DOHH2 (cell line): ENCODE data around the gene WBP1.

ENCODE experiments used
- H3F3A ChIP-seq: fragments of 200-600 bp; sonication (generic), shearing (Covaris generic); 2 replicates; pipeline ENCODE4 v1.6.0; 2016; ENCODE audit warnings: antibody characterized with exemption, mild to moderate bottlenecking; ENCODE audit not compliant: control insufficient read depth, insufficient read depth
- H3K27ac ChIP-seq: fragments of 200-600 bp; sonication (generic); 2 replicates; pipeline ENCODE4 v1.5.1; 2014; ENCODE audit warnings: low read depth, mild to moderate bottlenecking, low read length, moderate library complexity
- H3K27me3 ChIP-seq: fragments of 200-600 bp; sonication (generic); 2 replicates; pipeline ENCODE4 v1.6.1; 2014; ENCODE audit warnings: mild to moderate bottlenecking, low read length, mixed read lengths; ENCODE audit not compliant: control insufficient read depth
- H3K36me3 ChIP-seq: fragments of 200-600 bp; sonication (generic); 2 replicates; pipeline ENCODE4 v1.6.1; 2014; ENCODE audit warnings: mild to moderate bottlenecking, low read length, moderate library complexity, mixed read lengths; ENCODE audit not compliant: control insufficient read depth
- H3K4me1 ChIP-seq: fragments of 200-600 bp; sonication (generic); 2 replicates; pipeline ENCODE4 v1.6.1; 2014; ENCODE audit warnings: mild to moderate bottlenecking, low read length, mixed read lengths; ENCODE audit not compliant: control insufficient read depth
- H3K4me2 ChIP-seq: fragments of 200-600 bp; sonication (generic); 2 replicates; pipeline ENCODE4 v1.6.0; 2014; ENCODE audit warnings: mild to moderate bottlenecking, low read length, moderate library complexity
- H3K4me3 ChIP-seq: fragments of 200-600 bp; sonication (generic); 2 replicates; pipeline ENCODE4 v1.5.1; 2014; ENCODE audit warnings: mild to moderate bottlenecking, low read length, mixed read lengths
- H3K79me2 ChIP-seq: fragments of 200-600 bp; sonication (generic); 2 replicates; pipeline ENCODE4 v1.6.1; 2014; ENCODE audit warnings: mild to moderate bottlenecking, low read length, mixed read lengths; ENCODE audit not compliant: control insufficient read depth
- H3K9me2 ChIP-seq: fragments of 200-600 bp; sonication (generic); replicated peaks from 2 replicates; pipeline ENCODE4 v1.6.1; 2014; ENCODE audit warnings: mild to moderate bottlenecking, low read length, mixed read lengths; ENCODE audit not compliant: control insufficient read depth
- H3K9me3 ChIP-seq: fragments of 200-600 bp; sonication (generic); 2 replicates; pipeline ENCODE4 v1.6.1; 2014; ENCODE audit warnings: antibody characterized with exemption, low read length, mixed read lengths; ENCODE audit not compliant: control insufficient read depth, insufficient read depth
- H4K20me1 ChIP-seq: fragments of 200-600 bp; sonication (generic); 2 replicates; pipeline ENCODE4 v1.6.0; 2014; ENCODE audit warnings: low read depth, mild to moderate bottlenecking, antibody characterized with exemption, low read length, moderate library complexity; ENCODE audit not compliant: control insufficient read depth, insufficient read depth
- CTCF ChIP-seq: fragments of 200-600 bp; sonication (generic); IDR thresholded peaks from one replicate; pipeline ENCODE4 v1.5.1; 2014; ENCODE audit warnings: antibody characterized with exemption, mild to moderate bottlenecking, low read depth, low read length; ENCODE audit not compliant: poor library complexity, severe bottlenecking
- EZH2phosphoT487 ChIP-seq: fragments of 200-600 bp; sonication (generic); IDR thresholded peaks from 2 replicates; pipeline ENCODE4 v1.6.1; 2017; ENCODE audit warnings: borderline replicate concordance, mild to moderate bottlenecking, antibody characterized with exemption, low read length, moderate library complexity, mixed read lengths

Gene WBP1

GRCh38 chr2:74450570-74451190 lies 7.6 kb upstream of the WBP1 start:
- peaks cover 5% of the 10 kb centered on the region; the same call in 1 of the 2 replicates for H3K27me3 ChIP-seq
- H3K27ac ChIP-seq, result no peak overlapping the region
- peaks cover 8% of the 10 kb centered on the region for H3K79me2 ChIP-seq
- no peaks in the 10 kb centered on the region for H4K20me1 ChIP-seq
- TF ChIP-seq CTCF, result no peak
- no peak for TF ChIP-seq EZH2phosphoT487
- H3K4me2 ChIP-seq, result no peak overlapping the region
- H3K4me3 ChIP-seq, result no peak overlapping the region
- H3F3A ChIP-seq, result peaks cover 5% of the 10 kb centered on the region
- no peaks in the 10 kb centered on the region for H3K36me3 ChIP-seq
- peaks cover 20% of the 10 kb centered on the region for H3K4me1 ChIP-seq
- no peaks in the 10 kb centered on the region for H3K9me2 ChIP-seq
- no peaks in the 10 kb centered on the region for H3K9me3 ChIP-seq

GRCh38 chr2:74454654-74455511 lies 3.4 kb upstream of the WBP1 start, which contains the start of gene INO80B:
TSS of gene INO80B (plus strand) at chr2:74455087. CDS start at chr2:74455117, 30 bp downstream.
- Histone ChIP-seq H3K4me3 (peak within 1 kb of the TSS; percentile 81), H3F3A (peaks cover 14% of the 10 kb centered on the region), H3K4me2 (peak within 1 kb of the TSS; percentile 95), H3K4me1 (peaks cover 37% of the 10 kb centered on the region), H3K27me3 (no peaks in the 10 kb centered on the region), H3K79me2 (peaks cover 27% of the 10 kb centered on the region), H4K20me1 (no peaks in the 10 kb centered on the region), H3K27ac (no peak within 1 kb of the TSS), H3K9me2 (no peaks in the 10 kb centered on the region), H3K36me3 (peaks cover 9% of the 10 kb centered on the region), H3K9me3 (no peaks in the 10 kb centered on the region)
- TF ChIP-seq CTCF (peak; percentile 13), EZH2phosphoT487 (no peak)

- no peaks in the 10 kb centered on the region for H4K20me1 ChIP-seq
- H3K4me1 ChIP-seq, result peaks cover 36% of the 10 kb centered on the region
- H3K27ac ChIP-seq, result peak overlapping the region; percentile 90
- peak overlapping the region; percentile 81 for H3K4me3 ChIP-seq
- no peaks in the 10 kb centered on the region for H3K9me3 ChIP-seq
- peaks cover 18% of the 10 kb centered on the region for H3F3A ChIP-seq
- peaks cover 25% of the 10 kb centered on the region for H3K36me3 ChIP-seq
- H3K27me3 ChIP-seq, result no peaks in the 10 kb centered on the region
- H3K4me2 ChIP-seq, result peak overlapping the region; percentile 95
- no peak for TF ChIP-seq CTCF
- TF ChIP-seq EZH2phosphoT487, result no peak
- H3K79me2 ChIP-seq, result peaks cover 27% of the 10 kb centered on the region
- no peaks in the 10 kb centered on the region for H3K9me2 ChIP-seq
Observed at GRCh38 chr2:74457129-74457548, 1.1 kb upstream of the WBP1 start.
